A172 (cell line): ENCODE results near the gene RCAN3. TPM values are rescaled to one million over a fixed set of nuclear protein-coding genes. Genes with fewer than 3 reads are reported as not detected.
A peak's percentile ranks its signal among the peaks of the same experiment; 100 is the strongest.

Experiments
- DNase-seq: peaks from one replicate; pipeline ENCODE4 v3.0.0-alpha.2; 2015; ENCODE audit warnings: low spot score
- total RNA-seq: library from RNA; depleted of rRNA; stranded (reverse); fragments of >200 nt; shearing (Covaris generic); gene quantifications from 2 replicates; pipeline ENCODE4 v1.2.3, GENCODE V29; 2014; rRNA removed

Gene RCAN3
- 8.3 and 8.4 TPM in 2 replicates for total RNA-seq

- DNase-seq = peak; percentile 59
Observed at GRCh38 chr1:24502709-24503058, at the start of gene RCAN3. RCAN3 (plus strand) TSS chr1:24502836; CDS start chr1:24514373, 11,537 bp downstream.

- no peak for DNase-seq
Observed at GRCh38 chr1:24452922-24453485, 49.6 kb upstream of the RCAN3 start.

GRCh38 chr1:24454673-24455072 is 48.0 kb upstream of the RCAN3 start:
- no peak for DNase-seq

- DNase-seq = no peak
Observed at GRCh38 chr1:24455272-24455671, 47.4 kb upstream of the RCAN3 start.

- DNase-seq = no peak
Observed at GRCh38 chr1:24457866-24458265, 44.8 kb upstream of the RCAN3 start.

- no peak for DNase-seq
Observed at GRCh38 chr1:24459551-24460266, 42.9 kb upstream of the RCAN3 start.

- DNase-seq = peak; percentile 21
Observed at GRCh38 chr1:24462128-24462527, 40.5 kb upstream of the RCAN3 start.

- DNase-seq = no peak
Observed at GRCh38 chr1:24463776-24464735, 38.6 kb upstream of the RCAN3 start.

GRCh38 chr1:24465099-24465498 is 37.5 kb upstream of the RCAN3 start:
- no peak for DNase-seq

GRCh38 chr1:24465638-24466037 is 37.0 kb upstream of the RCAN3 start:
- DNase-seq = no peak

- DNase-seq = no peak
Observed at GRCh38 chr1:24468685-24469316, 33.8 kb upstream of the RCAN3 start.

GRCh38 chr1:24470592-24470991 is 32.0 kb upstream of the RCAN3 start:
- DNase-seq = no peak

GRCh38 chr1:24472527-24473251 is 29.9 kb upstream of the RCAN3 start:
- no peak for DNase-seq

GRCh38 chr1:24474193-24474592 is 28.4 kb upstream of the RCAN3 start:
- no peak for DNase-seq

- DNase-seq = no peak
Observed at GRCh38 chr1:24475700-24476099, 26.9 kb upstream of the RCAN3 start.

- DNase-seq = no peak
Observed at GRCh38 chr1:24476571-24476970, 26.1 kb upstream of the RCAN3 start.

GRCh38 chr1:24477309-24477708 is 25.3 kb upstream of the RCAN3 start:
- DNase-seq = no peak

GRCh38 chr1:24481101-24481500 is 21.5 kb upstream of the RCAN3 start:
- DNase-seq = no peak

GRCh38 chr1:24481843-24482610 is 20.6 kb upstream of the RCAN3 start:
- no peak for DNase-seq

- DNase-seq = no peak
Observed at GRCh38 chr1:24483441-24483840, 19.2 kb upstream of the RCAN3 start.

- no peak for DNase-seq
Observed at GRCh38 chr1:24484199-24484598, 18.4 kb upstream of the RCAN3 start.
